SK-N-SH treated with all-trans-retinoic acid at 6 μM for 48 hours (cell line): ENCODE measurements around the gene NEK1.

Experiments used
- CREB5 ChIP-seq: fragments of 250-450 bp; sonication (Bioruptor Pico); IDR thresholded peaks from 2 replicates; pipeline ENCODE4 v1.5.1; 2020; ENCODE audit warnings: low read depth, mild to moderate bottlenecking, moderate library complexity
- CSDC2 ChIP-seq: fragments of 250-450 bp; sonication (Bioruptor Pico); IDR thresholded peaks from 2 replicates; pipeline ENCODE4 v1.5.0; 2020; ENCODE audit warnings: mild to moderate bottlenecking, moderate library complexity
- ESRRG ChIP-seq: fragments of 250-450 bp; sonication (Bioruptor Pico); IDR thresholded peaks from 2 replicates; pipeline ENCODE4 v1.6.1; 2021; ENCODE audit warnings: mild to moderate bottlenecking
- OSR1 ChIP-seq: fragments of 250-450 bp; sonication (Bioruptor Pico); IDR thresholded peaks from 2 replicates; pipeline ENCODE4 v1.8.0; 2022; ENCODE audit warnings: moderate library complexity, mild to moderate bottlenecking, inconsistent platforms
- POU6F1 ChIP-seq: fragments of 250-450 bp; sonication (Bioruptor Pico); IDR thresholded peaks from 2 replicates; pipeline ENCODE4 v1.8.0; 2021; ENCODE audit warnings: low read depth, mild to moderate bottlenecking, moderate library complexity, borderline replicate concordance
- RARB ChIP-seq: fragments of 250-450 bp; sonication (Bioruptor Pico); IDR thresholded peaks from 2 replicates; pipeline ENCODE4 v1.8.0; 2021; ENCODE audit warnings: mild to moderate bottlenecking, moderate library complexity
- TSHZ2 ChIP-seq: fragments of 250-450 bp; sonication (Bioruptor Pico); IDR thresholded peaks from 2 replicates; pipeline ENCODE4 v1.5.0; 2020; ENCODE audit warnings: mild to moderate bottlenecking, moderate library complexity
- ZNF565 ChIP-seq: fragments of 450-650 bp; formaldehyde crosslinking; conservative IDR thresholded peaks from 2 replicates; pipeline ENCODE4 v1.5.0; 2020; ENCODE audit warnings: low read depth, mild to moderate bottlenecking, moderate library complexity

- TF ChIP-seq CSDC2 (0 out of 2 replicates have a peak, but pooled peaks have one; percentile 15), CREB5 (CRISPR knock-in tag) (peak; percentile 61; the same call in 1 of the 2 replicates), RARB (CRISPR knock-in tag) (no peak), POU6F1 (CRISPR knock-in tag) (no peak), ZNF565 (CRISPR knock-in tag) (no peak), OSR1 (CRISPR knock-in tag) (no peak), TSHZ2 (0 out of 2 replicates have a peak, but pooled peaks have one; percentile 23), ESRRG (CRISPR knock-in tag) (no peak)
Observed at GRCh38 chr4:169659716-169660670, 47.6 kb upstream of the NEK1 start.
